SH-SY5Y (cell line): ENCODE measurements around the gene ATOH1.

ENCODE experiments used
- GATA2 ChIP-seq: IDR thresholded peaks from 2 replicates; pipeline ENCODE4 v1.6.1; 2011; ENCODE audit warnings: mild to moderate bottlenecking, low read depth, low read length
- GATA3 ChIP-seq: IDR thresholded peaks from 2 replicates; pipeline ENCODE4 v1.6.1; 2011; ENCODE audit warnings: low read depth, mild to moderate bottlenecking, low read length, moderate library complexity

ATOH1 gene

DNA sequence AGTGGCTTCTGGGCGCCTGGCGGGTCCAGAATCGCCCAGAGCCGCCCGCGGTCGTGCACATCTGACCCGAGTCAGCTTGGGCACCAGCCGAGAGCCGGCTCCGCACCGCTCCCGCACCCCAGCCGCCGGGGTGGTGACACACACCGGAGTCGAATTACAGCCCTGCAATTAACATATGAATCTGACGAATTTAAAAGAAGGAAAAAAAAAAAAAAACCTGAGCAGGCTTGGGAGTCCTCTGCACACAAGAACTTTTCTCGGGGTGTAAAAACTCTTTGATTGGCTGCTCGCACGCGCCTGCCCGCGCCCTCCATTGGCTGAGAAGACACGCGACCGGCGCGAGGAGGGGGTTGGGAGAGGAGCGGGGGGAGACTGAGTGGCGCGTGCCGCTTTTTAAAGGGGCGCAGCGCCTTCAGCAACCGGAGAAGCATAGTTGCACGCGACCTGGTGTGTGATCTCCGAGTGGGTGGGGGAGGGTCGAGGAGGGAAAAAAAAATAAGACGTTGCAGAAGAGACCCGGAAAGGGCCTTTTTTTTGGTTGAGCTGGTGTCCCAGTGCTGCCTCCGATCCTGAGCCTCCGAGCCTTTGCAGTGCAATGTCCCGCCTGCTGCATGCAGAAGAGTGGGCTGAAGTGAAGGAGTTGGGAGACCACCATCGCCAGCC, at the start of gene ATOH1:
Gene ATOH1 (plus strand): TSS at position 422 of the 663 bp plus-strand sequence. CDS start 174 bp downstream, at position 596.
- no peak for TF ChIP-seq GATA3
- TF ChIP-seq GATA2, result no peak

GRCh38 chr4:93779228-93779627, 49.3 kb upstream of the ATOH1 start:
- TF ChIP-seq GATA2 (no peak), GATA3 (no peak)

- no peak for TF ChIP-seq GATA2
These were observed 48.5 kb upstream of the ATOH1 start for GRCh38 chr4:93780080-93780479.

DNA sequence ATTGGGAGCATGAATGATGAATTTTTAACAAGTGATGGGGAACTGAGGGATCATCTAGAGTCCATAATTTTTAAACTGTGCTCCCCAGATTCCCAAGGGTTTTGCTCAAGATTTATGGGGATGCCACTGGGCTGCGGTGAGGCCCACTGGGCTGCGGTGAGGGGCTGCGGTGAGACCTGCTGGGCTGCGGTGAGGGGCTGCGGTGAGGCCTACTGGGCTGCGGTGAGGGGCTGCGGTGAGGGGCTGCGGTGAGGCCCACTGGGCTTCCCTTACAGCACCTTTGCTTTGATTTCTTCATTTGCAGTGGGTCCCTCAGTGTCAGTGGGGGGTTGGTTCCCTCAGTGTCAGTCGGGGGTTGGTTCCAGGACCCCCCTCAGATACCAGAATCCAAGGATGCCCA, 47.4 kb upstream of the ATOH1 start:
- TF ChIP-seq GATA2, result no peak
- no peak for TF ChIP-seq GATA3

DNA sequence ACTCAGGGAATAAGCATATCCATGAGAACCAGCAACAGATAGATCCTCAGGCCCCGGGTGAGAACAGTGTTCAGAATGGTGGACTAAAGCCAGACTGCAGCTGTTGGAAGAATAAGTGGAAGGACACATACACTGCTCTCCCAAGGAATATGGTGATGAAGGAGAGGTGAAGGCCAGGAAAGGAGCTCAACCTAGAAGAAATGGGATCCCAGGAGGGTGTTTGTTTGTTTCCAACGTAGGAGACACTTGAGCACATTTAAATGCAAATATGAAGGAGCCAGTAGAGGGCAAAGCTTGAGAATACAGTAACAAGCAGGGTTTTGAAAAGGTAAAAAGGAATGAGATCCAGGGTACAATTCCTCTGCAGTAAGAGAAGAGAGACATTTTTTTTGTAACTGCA, 42.4 kb upstream of the ATOH1 start:
- TF ChIP-seq GATA2 (no peak), GATA3 (no peak)

DNA sequence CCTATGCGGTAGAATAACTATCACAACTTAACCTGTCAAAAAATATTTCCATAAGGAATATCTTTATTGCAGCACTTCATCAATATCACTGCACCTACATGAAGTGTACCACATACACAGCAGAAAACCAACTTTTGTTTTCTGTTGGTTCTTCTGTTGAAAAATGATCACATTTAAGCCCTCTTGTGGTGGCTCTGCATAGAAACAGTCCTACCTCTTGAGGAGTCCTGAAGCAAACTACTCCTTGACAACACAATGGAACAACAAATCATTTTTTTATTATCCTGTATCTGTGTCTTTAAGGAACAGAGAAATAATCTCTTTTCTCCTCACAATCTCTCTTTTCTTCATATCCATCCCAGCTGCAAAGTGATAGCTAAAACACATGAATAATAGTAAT, 39.8 kb upstream of the ATOH1 start:
- no peak for TF ChIP-seq GATA3
- no peak for TF ChIP-seq GATA2

DNA sequence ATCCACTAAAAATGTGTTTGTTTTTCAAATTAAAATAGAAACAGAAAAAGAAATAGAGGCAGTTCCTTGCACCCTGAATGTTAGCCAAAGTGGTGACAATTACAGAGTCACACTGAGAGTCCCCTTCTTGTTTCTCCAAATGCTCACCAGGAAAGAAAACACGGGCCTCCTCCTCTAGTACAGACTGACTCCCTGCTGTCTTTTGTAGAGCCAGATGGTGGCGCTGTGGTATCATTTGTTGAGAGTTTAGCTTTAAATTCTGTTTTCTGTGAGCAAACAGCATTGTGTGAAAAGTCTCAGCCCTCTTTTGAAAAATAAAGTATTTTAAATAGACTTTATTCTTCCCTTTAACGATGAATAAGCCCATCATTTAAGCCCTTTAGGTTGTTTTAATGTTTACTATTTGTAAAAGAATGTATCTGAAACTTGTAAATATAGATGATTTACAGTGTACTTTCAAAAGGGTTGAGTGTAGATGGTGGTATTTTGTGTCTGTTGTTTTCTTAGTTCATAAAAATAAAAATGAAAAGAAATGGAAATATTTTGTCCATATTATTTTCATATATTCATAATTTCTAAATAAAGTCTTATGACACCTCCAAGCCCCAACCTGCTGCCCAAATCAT, 36.9 kb upstream of the ATOH1 start:
- TF ChIP-seq GATA2 (no peak), GATA3 (no peak)

DNA sequence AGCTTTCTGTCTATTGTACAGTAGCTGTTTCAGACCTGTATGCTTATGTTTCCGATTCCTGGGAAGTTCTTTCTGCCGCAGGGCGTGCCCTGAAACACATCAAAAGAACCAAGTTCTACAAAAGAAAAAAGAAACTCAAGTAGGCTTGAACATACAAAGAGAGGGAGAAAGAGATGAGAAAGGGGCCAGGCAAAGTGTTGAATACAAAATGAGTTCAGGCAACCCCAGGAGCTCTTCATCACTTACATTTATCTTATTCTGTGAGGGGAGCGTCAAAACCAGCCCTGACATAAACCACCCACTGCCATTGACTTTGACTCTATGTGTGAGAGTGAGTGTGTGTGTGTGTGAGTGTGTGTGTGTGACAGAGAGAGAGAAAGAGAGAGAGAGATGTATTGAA, 26.5 kb upstream of the ATOH1 start:
- TF ChIP-seq GATA3 (no peak), GATA2 (no peak)

- no peak for TF ChIP-seq GATA2
- no peak for TF ChIP-seq GATA3
These were observed 18.8 kb upstream of the ATOH1 start for GRCh38 chr4:93809773-93810172.

GRCh38 chr4:93810340-93810992, 18.1 kb upstream of the ATOH1 start:
- TF ChIP-seq GATA2, result no peak
- no peak for TF ChIP-seq GATA3

DNA sequence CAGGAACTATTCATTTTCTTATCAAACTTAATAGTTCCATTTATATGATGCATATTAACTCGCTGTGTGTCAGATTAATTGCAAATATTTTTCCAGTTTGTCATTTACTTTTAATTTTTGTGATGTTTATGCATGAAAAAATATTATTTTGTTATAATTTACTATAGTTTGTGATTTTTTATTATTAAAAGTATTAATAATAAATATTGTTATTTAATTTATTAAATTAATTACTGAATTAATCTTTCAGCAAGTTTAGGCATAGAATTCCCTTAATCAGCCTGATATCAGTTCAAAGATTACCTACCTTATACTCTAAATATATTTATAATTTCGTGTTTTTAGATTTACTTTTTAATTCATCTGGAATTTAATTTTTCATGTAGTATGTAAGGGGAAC, 15.5 kb upstream of the ATOH1 start:
- no peak for TF ChIP-seq GATA3
- TF ChIP-seq GATA2, result no peak

DNA sequence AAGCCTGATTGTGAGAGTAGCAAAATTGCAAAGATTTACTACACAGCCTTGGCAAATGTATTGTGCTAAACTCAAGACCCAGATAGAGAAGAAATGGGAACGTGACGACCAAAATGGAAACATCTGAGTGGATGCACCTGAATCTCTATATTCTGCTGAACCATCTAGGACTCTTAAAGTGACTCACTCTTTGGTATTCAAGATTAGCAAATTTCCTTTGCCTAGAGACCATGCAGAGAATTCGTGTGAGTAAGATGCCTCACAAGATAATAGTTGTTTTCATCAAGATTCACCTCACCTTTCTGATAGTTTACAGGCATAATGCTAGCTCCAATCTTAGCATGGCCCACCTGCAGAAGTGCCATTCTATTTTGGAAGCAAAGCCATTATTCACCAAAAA, 14.4 kb upstream of the ATOH1 start:
- TF ChIP-seq GATA2, result no peak
- TF ChIP-seq GATA3, result no peak

GRCh38 chr4:93814722-93815121, 13.8 kb upstream of the ATOH1 start:
- no peak for TF ChIP-seq GATA3
- no peak for TF ChIP-seq GATA2

- TF ChIP-seq GATA3 (no peak), GATA2 (no peak)
These were observed 2.9 kb upstream of the ATOH1 start for GRCh38 chr4:93825551-93826216.

GRCh38 chr4:93827272-93827947, 1.1 kb upstream of the ATOH1 start:
- no peak for TF ChIP-seq GATA3
- TF ChIP-seq GATA2, result no peak
